Panc1 (cell line): ENCODE measurements around the gene STK32C.

Experiments used
- POLR2AphosphoS5 ChIP-seq: IDR thresholded peaks from 2 replicates; pipeline ENCODE4 v1.6.1; 2012; ENCODE audit warnings: mild to moderate bottlenecking, low read depth, low read length, moderate library complexity
- TF ChIP-seq, protein P1 (sequence below): fragments of 450-650 bp; IDR thresholded peaks from 2 replicates; pipeline ENCODE4 v1.5.1; 2017; ENCODE audit warnings: mild to moderate bottlenecking

DNA sequence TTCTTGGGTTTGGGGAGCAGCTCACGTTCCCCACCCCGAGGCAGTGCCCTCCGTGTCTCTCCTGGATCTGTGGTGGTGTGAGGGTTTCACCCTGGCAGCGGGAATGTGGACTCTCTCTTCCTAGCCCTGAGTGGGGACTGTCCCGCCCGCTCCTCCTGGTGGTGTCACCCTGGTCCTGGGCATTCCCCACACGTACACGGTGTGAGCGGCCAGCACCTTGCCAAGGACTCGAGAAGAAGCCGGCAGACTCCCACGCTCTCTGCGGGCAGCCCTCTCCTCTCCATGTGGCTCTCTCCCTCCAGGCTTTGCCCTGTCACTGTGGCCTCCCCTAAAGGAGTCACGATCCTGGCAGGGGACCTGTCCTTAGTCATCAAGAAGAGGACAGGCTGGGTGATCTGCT lies 97.0 kb downstream of the STK32C start:
- TF ChIP-seq, protein P1, sequence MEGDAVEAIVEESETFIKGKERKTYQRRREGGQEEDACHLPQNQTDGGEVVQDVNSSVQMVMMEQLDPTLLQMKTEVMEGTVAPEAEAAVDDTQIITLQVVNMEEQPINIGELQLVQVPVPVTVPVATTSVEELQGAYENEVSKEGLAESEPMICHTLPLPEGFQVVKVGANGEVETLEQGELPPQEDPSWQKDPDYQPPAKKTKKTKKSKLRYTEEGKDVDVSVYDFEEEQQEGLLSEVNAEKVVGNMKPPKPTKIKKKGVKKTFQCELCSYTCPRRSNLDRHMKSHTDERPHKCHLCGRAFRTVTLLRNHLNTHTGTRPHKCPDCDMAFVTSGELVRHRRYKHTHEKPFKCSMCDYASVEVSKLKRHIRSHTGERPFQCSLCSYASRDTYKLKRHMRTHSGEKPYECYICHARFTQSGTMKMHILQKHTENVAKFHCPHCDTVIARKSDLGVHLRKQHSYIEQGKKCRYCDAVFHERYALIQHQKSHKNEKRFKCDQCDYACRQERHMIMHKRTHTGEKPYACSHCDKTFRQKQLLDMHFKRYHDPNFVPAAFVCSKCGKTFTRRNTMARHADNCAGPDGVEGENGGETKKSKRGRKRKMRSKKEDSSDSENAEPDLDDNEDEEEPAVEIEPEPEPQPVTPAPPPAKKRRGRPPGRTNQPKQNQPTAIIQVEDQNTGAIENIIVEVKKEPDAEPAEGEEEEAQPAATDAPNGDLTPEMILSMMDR = no peak
- no peak for TF ChIP-seq POLR2AphosphoS5
